Activated CD8-positive, alpha-beta T cell treated with anti-CD3 and anti-CD28 coated beads, Interleukin-2, amount 10 ng/mL, durations not matched to agents 7 days and 5 days (primary cell): ENCODE data around the gene ATG4C. TPM values are rescaled to one million over a fixed set of nuclear protein-coding genes. Genes with fewer than 3 reads are reported as not detected.

ENCODE experiments used
- ATAC-seq: fragments of 150-1000 bp; cut with Tn5 transposase; one replicate; pipeline ENCODE4 v1.10.0; 2021; ENCODE audit warnings: moderate library complexity
- CTCF ChIA-PET: fragments of 350-600 bp; sonication (Branson Sonifier 250); formaldehyde crosslinking; loops from one replicate; lab custom pipeline; 2021; ENCODE audit warnings: antibody characterized with exemption; lab: Charles Lee
- POLR2A ChIA-PET: fragments of 350-600 bp; sonication (Branson Sonifier 250); formaldehyde crosslinking; loops from one replicate; lab custom pipeline; 2021; ENCODE audit warnings: antibody characterized with exemption; lab: Charles Lee
- DNase-seq: peaks from one replicate; pipeline ENCODE4 v3.0.0-alpha.2; 2020
- H3K27ac Mint-ChIP-seq: one replicate; pipeline ENCODE4 v1.8.0; 2021; ENCODE audit warnings: mild to moderate bottlenecking, mixed read lengths
- H3K27me3 Mint-ChIP-seq: one replicate; pipeline ENCODE4 v1.8.0; 2021; ENCODE audit warnings: low read depth, mixed read lengths
- H3K36me3 Mint-ChIP-seq: one replicate; pipeline ENCODE4 v1.8.0; 2021; ENCODE audit warnings: low read depth, mixed read lengths
- H3K4me1 Mint-ChIP-seq: one replicate; pipeline ENCODE4 v1.8.0; 2021; ENCODE audit warnings: low read depth, mixed read lengths
- H3K4me3 Mint-ChIP-seq: one replicate; pipeline ENCODE4 v1.8.0; 2021; ENCODE audit warnings: mild to moderate bottlenecking, mixed read lengths
- H3K9me3 Mint-ChIP-seq: one replicate; pipeline ENCODE4 v1.8.0; 2022; ENCODE audit warnings: mixed read lengths; ENCODE audit not compliant: insufficient read depth
- total RNA-seq, 2 experiments: library from RNA; stranded (reverse); gene quantifications; one replicate each; pipeline ENCODE4 v1.2.3, GENCODE V29; 2021

Gene ATG4C
- total RNA-seq, 2 experiments from 2014 or later = 8.6 to 10.0 TPM

- H3K27ac Mint-ChIP-seq = no peak overlapping the region
- peaks cover 4% of the 10 kb centered on the region for H3K27me3 Mint-ChIP-seq
- ChIA-PET CTCF (no interaction called here), POLR2A (no interaction called here)
- no peak overlapping the region for H3K4me3 Mint-ChIP-seq
- H3K36me3 Mint-ChIP-seq = no peaks in the 10 kb centered on the region
- H3K4me1 Mint-ChIP-seq = no peaks in the 10 kb centered on the region
- no peak for ATAC-seq
- H3K9me3 Mint-ChIP-seq = no peaks in the 10 kb centered on the region
- no peak for DNase-seq
Measured at GRCh38 chr1:62869217-62869754, 85.4 kb downstream of the ATG4C start.

- H3K4me3 Mint-ChIP-seq = no peak overlapping the region
- no peak for ATAC-seq
- no peaks in the 10 kb centered on the region for H3K4me1 Mint-ChIP-seq
- CTCF ChIA-PET = no interaction called here
- H3K36me3 Mint-ChIP-seq = no peaks in the 10 kb centered on the region
- H3K9me3 Mint-ChIP-seq = no peaks in the 10 kb centered on the region
- no peak overlapping the region for H3K27ac Mint-ChIP-seq
- POLR2A ChIA-PET = no interaction called here
- no peak for DNase-seq
- H3K27me3 Mint-ChIP-seq = peaks cover 6% of the 10 kb centered on the region
Measured at GRCh38 chr1:62870148-62870547, 86.2 kb downstream of the ATG4C start.

DNA sequence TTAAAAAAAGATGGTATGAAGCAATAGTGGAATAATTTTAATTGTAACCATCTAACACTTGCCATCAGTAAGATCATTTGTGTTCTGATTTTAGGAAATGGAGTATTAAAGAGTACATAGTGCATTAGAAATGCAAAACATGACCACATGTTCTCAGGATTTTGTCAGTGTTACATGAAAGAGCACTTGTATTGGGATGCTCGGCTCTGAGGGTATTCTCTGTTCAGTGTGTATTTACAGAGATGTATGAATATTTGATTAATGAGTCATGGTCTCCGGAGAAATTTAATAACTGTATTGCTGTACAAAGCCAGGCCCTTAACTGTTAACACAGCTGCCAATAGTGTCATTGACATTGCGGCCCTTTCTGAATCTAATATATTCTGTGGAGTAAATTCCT is 91.7 kb downstream of the ATG4C start:
- Mint-ChIP-seq H3K4me3 (no peak overlapping the region), H3K4me1 (no peaks in the 10 kb centered on the region), H3K9me3 (no peaks in the 10 kb centered on the region), H3K36me3 (no peaks in the 10 kb centered on the region), H3K27me3 (peaks cover 8% of the 10 kb centered on the region), H3K27ac (no peak overlapping the region)
- DNase-seq = no peak
- no peak for ATAC-seq
- POLR2A ChIA-PET = no interaction called here
- CTCF ChIA-PET = no interaction called here

GRCh38 chr1:62876535-62876934 is 92.6 kb downstream of the ATG4C start:
- H3K27me3 Mint-ChIP-seq = peaks cover 8% of the 10 kb centered on the region
- ChIA-PET POLR2A (interaction anchor here (0.6 kb wide), 1 partner anchor 1604 kb away, joined by 3 read pairs; no protein-coding TSS in a partner anchor), CTCF (no interaction called here)
- H3K4me3 Mint-ChIP-seq = no peak overlapping the region
- DNase-seq = no peak
- H3K36me3 Mint-ChIP-seq = no peaks in the 10 kb centered on the region
- no peak for ATAC-seq
- no peaks in the 10 kb centered on the region for H3K4me1 Mint-ChIP-seq
- H3K27ac Mint-ChIP-seq = no peak overlapping the region
- no peaks in the 10 kb centered on the region for H3K9me3 Mint-ChIP-seq

DNA sequence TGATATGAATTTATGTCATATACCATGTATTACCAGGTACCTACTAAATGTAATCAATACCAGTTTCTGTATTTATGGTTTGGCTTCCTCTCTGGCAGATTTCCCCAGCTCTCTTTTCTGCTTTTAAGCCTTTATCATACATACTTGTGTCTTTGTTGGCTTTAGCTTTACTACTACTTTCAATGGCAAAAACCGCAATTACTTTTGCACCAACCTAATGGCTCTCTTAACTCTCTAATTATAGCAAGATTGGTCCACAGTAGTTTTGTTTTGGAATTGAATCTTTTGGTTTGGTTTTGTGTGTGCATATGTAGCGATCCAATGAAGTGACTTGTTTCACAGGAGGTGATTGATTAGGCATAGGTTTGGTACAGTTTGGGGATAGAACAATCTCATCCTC is 93.6 kb downstream of the ATG4C start:
- no peaks in the 10 kb centered on the region for H3K9me3 Mint-ChIP-seq
- CTCF ChIA-PET = no interaction called here

GRCh38 chr1:62879962-62880361 is 96.0 kb downstream of the ATG4C start:
- no peak for ATAC-seq
- Mint-ChIP-seq H3K4me3 (no peak overlapping the region), H3K9me3 (no peaks in the 10 kb centered on the region), H3K27ac (no peak overlapping the region), H3K27me3 (peaks cover 13% of the 10 kb centered on the region), H3K36me3 (no peaks in the 10 kb centered on the region), H3K4me1 (no peaks in the 10 kb centered on the region)
- DNase-seq = no peak
- ChIA-PET CTCF (no interaction called here), POLR2A (no interaction called here)

More for the DNA sequence above, 93.6 kb downstream of the ATG4C start:
- H3K4me3 Mint-ChIP-seq = no peak overlapping the region
- H3K36me3 Mint-ChIP-seq = no peaks in the 10 kb centered on the region
- H3K27me3 Mint-ChIP-seq = peaks cover 11% of the 10 kb centered on the region
- no peaks in the 10 kb centered on the region for H3K4me1 Mint-ChIP-seq
- ATAC-seq = no peak
- DNase-seq = no peak
- POLR2A ChIA-PET = no interaction called here
- H3K27ac Mint-ChIP-seq = no peak overlapping the region

DNA sequence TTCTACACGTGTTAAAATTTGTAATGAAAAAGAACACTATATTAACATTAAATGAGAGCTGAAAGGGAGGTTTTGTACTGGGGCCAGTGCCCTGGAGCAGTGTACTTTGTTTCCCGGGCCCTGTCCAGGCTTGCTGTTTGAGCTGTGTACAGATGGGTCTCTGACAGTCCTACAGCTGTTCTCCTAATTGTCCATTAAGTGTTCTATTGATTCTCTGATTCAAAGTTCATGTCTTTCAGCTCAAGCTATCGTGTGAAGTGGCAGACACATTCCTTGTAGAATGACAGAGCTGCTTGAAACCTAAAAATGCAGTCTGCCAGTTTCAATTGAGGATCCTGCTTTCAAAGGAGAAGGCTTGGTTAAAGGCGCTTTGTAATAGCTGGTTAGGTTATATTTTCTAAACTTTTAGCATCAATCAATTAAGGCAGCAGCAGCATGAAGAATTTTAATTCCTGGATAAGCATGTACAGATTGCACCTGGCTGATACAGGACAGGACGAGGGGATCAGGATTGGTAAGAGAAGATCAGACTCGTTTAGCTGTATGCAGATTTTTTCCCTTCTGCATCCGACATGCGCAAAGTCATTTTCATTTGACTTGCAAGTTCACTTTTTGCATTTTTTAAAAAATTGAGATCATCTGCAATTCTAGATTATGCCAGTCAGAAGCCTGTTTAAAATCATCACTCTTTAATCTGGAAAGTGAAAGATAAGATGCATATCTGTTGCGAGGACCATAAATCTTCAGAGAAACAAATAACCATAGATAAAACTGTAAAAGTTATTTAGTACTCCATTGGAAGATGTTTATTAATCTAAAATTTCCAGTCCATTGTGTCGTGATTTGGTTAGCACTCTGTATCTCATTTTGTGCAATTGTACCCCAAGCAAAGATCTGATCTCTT is 98.5 kb downstream of the ATG4C start:
- Mint-ChIP-seq H3K36me3 (no peaks in the 10 kb centered on the region), H3K9me3 (no peaks in the 10 kb centered on the region), H3K4me3 (no peak overlapping the region), H3K4me1 (no peaks in the 10 kb centered on the region), H3K27me3 (peaks cover 28% of the 10 kb centered on the region), H3K27ac (no peak overlapping the region)
- ChIA-PET CTCF (interaction anchor here (2.3 kb wide), 1 partner anchor 24 kb away, joined by 5 read pairs; no protein-coding TSS in a partner anchor), POLR2A (no interaction called here)
- DNase-seq = no peak
- no peak for ATAC-seq

DNA sequence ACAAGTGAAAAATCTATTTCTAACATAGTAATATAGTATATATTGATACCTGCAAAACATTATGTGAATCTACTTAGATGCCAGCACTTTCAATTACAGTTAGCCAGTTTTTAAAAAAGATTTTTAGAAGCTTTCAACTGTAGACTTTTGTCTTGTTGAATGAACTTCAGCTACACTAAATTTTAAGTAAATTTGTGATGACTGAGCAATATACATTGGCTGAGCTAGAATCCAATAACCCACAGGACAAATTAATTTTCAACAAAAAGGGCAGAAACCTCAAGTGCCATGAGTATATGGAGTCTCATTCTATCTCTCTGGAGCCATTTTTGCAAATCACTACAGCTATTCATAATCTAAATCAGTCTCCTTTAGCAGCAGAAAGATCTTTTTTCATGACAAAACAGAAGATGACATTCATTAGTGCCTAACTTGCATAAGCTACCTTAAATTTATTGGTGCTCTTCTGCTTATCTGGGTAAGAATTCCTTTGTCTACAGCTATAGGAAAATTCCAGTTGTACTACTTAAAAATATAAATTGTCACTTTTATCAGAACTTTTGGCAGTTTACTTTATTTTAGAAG is 100.3 kb downstream of the ATG4C start:
- ChIA-PET CTCF (interaction anchor here (0.6 to 1.3 kb wide), 3 partner anchors 27 to 369 kb away, joined by 3 to 4 read pairs (median 4); no protein-coding TSS in a partner anchor), POLR2A (no interaction called here)
- Mint-ChIP-seq H3K27ac (no peak overlapping the region), H3K4me3 (no peak overlapping the region), H3K27me3 (peaks cover 23% of the 10 kb centered on the region), H3K36me3 (no peaks in the 10 kb centered on the region), H3K9me3 (no peaks in the 10 kb centered on the region), H3K4me1 (no peaks in the 10 kb centered on the region)
- ATAC-seq = no peak
- DNase-seq = no peak

- H3K9me3 Mint-ChIP-seq = no peaks in the 10 kb centered on the region
Measured at GRCh38 chr1:62887799-62888507, 104.0 kb downstream of the ATG4C start.

GRCh38 chr1:62891956-62892562 is 108.1 kb downstream of the ATG4C start:
- ChIA-PET CTCF (no interaction called here), POLR2A (no interaction called here)
- ATAC-seq (no peak), DNase-seq (no peak)
- no peak overlapping the region for H3K4me3 Mint-ChIP-seq
- no peaks in the 10 kb centered on the region for H3K9me3 Mint-ChIP-seq
- no peaks in the 10 kb centered on the region for H3K36me3 Mint-ChIP-seq
- no peaks in the 10 kb centered on the region for H3K27me3 Mint-ChIP-seq
- H3K4me1 Mint-ChIP-seq = no peaks in the 10 kb centered on the region
- H3K27ac Mint-ChIP-seq = no peak overlapping the region

More at GRCh38 chr1:62887799-62888507, 104.0 kb downstream of the ATG4C start:
- DNase-seq (no peak), ATAC-seq (no peak)
- H3K36me3 Mint-ChIP-seq = no peaks in the 10 kb centered on the region
- no peak overlapping the region for H3K27ac Mint-ChIP-seq
- H3K4me3 Mint-ChIP-seq = no peak overlapping the region
- POLR2A ChIA-PET = no interaction called here
- H3K4me1 Mint-ChIP-seq = no peaks in the 10 kb centered on the region
- peaks cover 20% of the 10 kb centered on the region for H3K27me3 Mint-ChIP-seq
- CTCF ChIA-PET = no interaction called here

- Mint-ChIP-seq H3K4me1 (no peaks in the 10 kb centered on the region), H3K27me3 (peaks cover 8% of the 10 kb centered on the region), H3K4me3 (no peak overlapping the region), H3K27ac (no peak overlapping the region), H3K36me3 (no peaks in the 10 kb centered on the region), H3K9me3 (no peaks in the 10 kb centered on the region)
- ChIA-PET POLR2A (no interaction called here), CTCF (interaction anchor here (1.0 kb wide), 1 partner anchor 10 kb away, joined by 3 read pairs; no protein-coding TSS in a partner anchor)
- DNase-seq (no peak), ATAC-seq (no peak)
Measured at GRCh38 chr1:62897788-62898187, 113.9 kb downstream of the ATG4C start.
